SU-DHL-6 (cell line): ENCODE results near the gene RBM28.

ENCODE experiments used
- EZH2phosphoT487 ChIP-seq: fragments of 200-600 bp; sonication (generic), shearing (Covaris generic); conservative IDR thresholded peaks from 2 replicates; pipeline ENCODE4 v1.6.1; 2018; ENCODE audit warnings: mild to moderate bottlenecking, antibody characterized with exemption, low read length, moderate library complexity, mixed read lengths
- TF ChIP-seq, protein P1 (sequence below): fragments of 200-600 bp; sonication (generic); IDR thresholded peaks from one replicate; pipeline ENCODE4 v1.5.1; 2017; ENCODE audit warnings: antibody characterized with exemption, mild to moderate bottlenecking, low read length, moderate library complexity; ENCODE audit not compliant: insufficient read depth, poor library complexity, severe bottlenecking

DNA sequence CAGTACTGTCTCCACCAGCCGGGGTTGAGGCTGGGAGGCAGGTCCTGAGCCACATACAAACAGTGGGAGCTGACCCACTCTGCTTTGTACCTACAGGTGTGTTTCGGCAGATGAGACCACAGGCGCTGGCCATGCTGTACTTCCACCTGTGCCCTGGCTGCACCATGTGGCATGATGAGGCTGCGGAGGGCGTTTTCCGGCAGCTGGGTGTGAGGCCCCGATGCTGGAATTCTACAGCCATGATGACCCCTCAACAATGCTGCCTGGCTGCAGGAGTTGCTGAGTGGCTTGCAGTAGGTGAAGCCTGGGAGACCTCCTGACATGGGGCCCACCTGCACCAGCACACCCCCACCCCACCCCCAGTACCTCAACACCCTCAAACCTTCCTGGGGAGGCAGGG is 48.1 kb upstream of the RBM28 start:
- TF ChIP-seq, protein P1, sequence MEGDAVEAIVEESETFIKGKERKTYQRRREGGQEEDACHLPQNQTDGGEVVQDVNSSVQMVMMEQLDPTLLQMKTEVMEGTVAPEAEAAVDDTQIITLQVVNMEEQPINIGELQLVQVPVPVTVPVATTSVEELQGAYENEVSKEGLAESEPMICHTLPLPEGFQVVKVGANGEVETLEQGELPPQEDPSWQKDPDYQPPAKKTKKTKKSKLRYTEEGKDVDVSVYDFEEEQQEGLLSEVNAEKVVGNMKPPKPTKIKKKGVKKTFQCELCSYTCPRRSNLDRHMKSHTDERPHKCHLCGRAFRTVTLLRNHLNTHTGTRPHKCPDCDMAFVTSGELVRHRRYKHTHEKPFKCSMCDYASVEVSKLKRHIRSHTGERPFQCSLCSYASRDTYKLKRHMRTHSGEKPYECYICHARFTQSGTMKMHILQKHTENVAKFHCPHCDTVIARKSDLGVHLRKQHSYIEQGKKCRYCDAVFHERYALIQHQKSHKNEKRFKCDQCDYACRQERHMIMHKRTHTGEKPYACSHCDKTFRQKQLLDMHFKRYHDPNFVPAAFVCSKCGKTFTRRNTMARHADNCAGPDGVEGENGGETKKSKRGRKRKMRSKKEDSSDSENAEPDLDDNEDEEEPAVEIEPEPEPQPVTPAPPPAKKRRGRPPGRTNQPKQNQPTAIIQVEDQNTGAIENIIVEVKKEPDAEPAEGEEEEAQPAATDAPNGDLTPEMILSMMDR: no peak
- no peak for TF ChIP-seq EZH2phosphoT487
